ENCODE data around the gene NAXD.

Gene NAXD

GRCh38 chr13:110649551-110649950 is 34.2 kb downstream of the NAXD start:
- Histone ChIP-seq H3K27ac (replicated peaks) (no peak overlapping the region), H3K27me3 (ENCODE audit: insufficient read depth, poor library complexity, severe bottlenecking) (no peaks in the 10 kb centered on the region), H3K4me3 (replicated peaks; ENCODE audit: insufficient read depth, low read length) (no peak overlapping the region)
- no peak for TF ChIP-seq REST (IDR thresholded peaks at IDR 0.05; ENCODE audit: insufficient replicate concordance, low read depth)
- TF ChIP-seq POLR2AphosphoS5 (IDR thresholded peaks at IDR 0.05; ENCODE audit: low read depth), result no peak
- TF ChIP-seq GABPA (IDR thresholded peaks at IDR 0.05; ENCODE audit: low read depth), result no peak
- TF ChIP-seq SPI1 (IDR thresholded peaks at IDR 0.05; ENCODE audit: borderline replicate concordance, low read depth), result no peak
- TF ChIP-seq CTCF (IDR thresholded peaks at IDR 0.05; ENCODE audit: insufficient read depth, low read length), result no peak
- no peak for DNase-seq (ENCODE audit: low read depth in 1 of 2, low spot score in 1 of 2)

- TF ChIP-seq GABPA (IDR thresholded peaks at IDR 0.05; ENCODE audit: low read depth) (no peak), POLR2AphosphoS5 (IDR thresholded peaks at IDR 0.05; ENCODE audit: low read depth) (peak; percentile 24; the same call in 1 of the 2 replicates)
- Histone ChIP-seq H3K4me3 (replicated peaks; ENCODE audit: insufficient read depth, low read length) (no peak overlapping the region), H3K27ac (replicated peaks) (no peak overlapping the region), H3K27me3 (ENCODE audit: insufficient read depth, poor library complexity, severe bottlenecking) (no peaks in the 10 kb centered on the region)
- DNase-seq (ENCODE audit: low read depth in 1 of 2, low spot score in 1 of 2), result no peak
Observed at GRCh38 chr13:110650436-110650835, 35.1 kb downstream of the NAXD start.

GRCh38 chr13:110651271-110651670 is 35.9 kb downstream of the NAXD start:
- no peak overlapping the region for H3K4me3 ChIP-seq (replicated peaks; ENCODE audit: insufficient read depth, low read length)
- no peak for DNase-seq (ENCODE audit: low read depth in 1 of 2, low spot score in 1 of 2)
- no peaks in the 10 kb centered on the region for H3K27me3 ChIP-seq (ENCODE audit: insufficient read depth, poor library complexity, severe bottlenecking)
- no peak overlapping the region for H3K27ac ChIP-seq (replicated peaks)
- TF ChIP-seq REST (IDR thresholded peaks at IDR 0.05; ENCODE audit: insufficient replicate concordance, low read depth), result no peak
- TF ChIP-seq SPI1 (IDR thresholded peaks at IDR 0.05; ENCODE audit: borderline replicate concordance, low read depth), result no peak

GRCh38 chr13:110651726-110652230 is 36.4 kb downstream of the NAXD start:
- Histone ChIP-seq H3K27me3 (ENCODE audit: insufficient read depth, poor library complexity, severe bottlenecking) (no peaks in the 10 kb centered on the region), H3K27ac (replicated peaks) (no peak overlapping the region), H3K4me3 (replicated peaks; ENCODE audit: insufficient read depth, low read length) (no peak overlapping the region)
- TF ChIP-seq SPI1 (IDR thresholded peaks at IDR 0.05; ENCODE audit: borderline replicate concordance, low read depth) (no peak), GABPA (IDR thresholded peaks at IDR 0.05; ENCODE audit: low read depth) (no peak), POLR2AphosphoS5 (IDR thresholded peaks at IDR 0.05; ENCODE audit: low read depth) (no peak), CTCF (IDR thresholded peaks at IDR 0.05; ENCODE audit: insufficient read depth, low read length) (no peak), REST (IDR thresholded peaks at IDR 0.05; ENCODE audit: insufficient replicate concordance, low read depth) (no peak)
- DNase-seq (ENCODE audit: low read depth in 1 of 2, low spot score in 1 of 2), result no peak
